Activated naive CD4-positive, alpha-beta T cell treated with Interleukin-2 at 50 U/mL for 16 hours (primary cell): ENCODE data around the gene IL18R1.
A peak's percentile ranks its signal among the peaks of the same experiment; 100 is the strongest.

ENCODE experiments used
- DNase-seq: peaks from one replicate; pipeline ENCODE4 v3.0.0-alpha.2; 2020

The IL18R1 gene

DNA sequence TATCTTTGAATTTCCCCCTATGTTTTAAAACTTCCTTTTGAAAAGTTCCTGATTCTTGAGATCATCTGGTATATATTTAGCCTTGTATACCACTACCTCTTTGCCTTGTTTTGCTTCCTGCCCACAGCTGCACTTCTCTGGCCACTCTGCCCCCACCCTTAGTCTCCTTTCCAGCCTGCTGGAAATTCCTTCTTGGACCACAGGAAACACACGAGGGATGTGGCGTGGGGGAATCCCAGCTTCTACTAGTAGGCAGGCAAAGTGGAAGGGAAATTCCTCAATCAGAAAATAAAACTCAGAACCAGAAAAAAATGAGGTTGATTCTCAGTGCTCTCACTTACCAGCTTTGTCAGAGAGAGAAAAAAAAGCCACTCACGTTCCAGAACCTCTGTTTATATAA lies 80.7 kb downstream of the IL18R1 start:
- DNase-seq = peak; percentile 23

DNA sequence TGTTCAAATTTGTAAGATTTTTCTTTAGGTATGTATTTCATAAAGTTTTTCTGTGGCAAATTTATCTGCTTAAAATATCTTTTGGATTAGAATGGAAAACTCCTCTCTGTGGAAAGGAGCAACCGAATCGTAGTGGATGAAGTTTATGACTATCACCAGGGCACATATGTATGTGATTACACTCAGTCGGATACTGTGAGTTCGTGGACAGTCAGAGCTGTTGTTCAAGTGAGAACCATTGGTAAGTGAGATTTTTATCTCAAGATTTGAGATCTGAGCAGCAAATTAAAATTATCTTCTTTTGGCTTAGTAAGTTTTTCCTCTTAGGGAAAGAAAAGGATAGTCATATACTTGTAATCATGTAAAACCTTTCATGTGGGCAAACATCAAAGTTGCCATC lies 81.5 kb downstream of the IL18R1 start:
- no peak for DNase-seq

DNA sequence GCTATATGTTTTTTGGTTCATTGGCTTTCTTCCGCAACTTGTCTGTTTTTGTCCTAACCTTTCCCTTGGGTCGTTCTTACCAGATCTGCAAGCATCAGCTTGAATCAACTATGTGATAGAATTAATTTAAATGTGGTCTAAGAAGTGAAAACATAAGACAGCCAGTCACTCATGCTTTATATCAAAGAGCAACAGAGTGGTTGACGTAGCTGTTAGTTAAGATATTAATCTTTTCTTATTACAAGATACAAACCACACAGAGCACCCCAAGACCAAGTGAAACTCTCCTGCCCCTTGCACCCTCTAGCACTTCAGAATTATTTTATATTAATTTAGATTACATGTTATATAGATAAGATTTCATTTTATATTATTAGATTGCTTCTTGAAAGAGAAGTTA lies 82.5 kb downstream of the IL18R1 start:
- DNase-seq = no peak

DNA sequence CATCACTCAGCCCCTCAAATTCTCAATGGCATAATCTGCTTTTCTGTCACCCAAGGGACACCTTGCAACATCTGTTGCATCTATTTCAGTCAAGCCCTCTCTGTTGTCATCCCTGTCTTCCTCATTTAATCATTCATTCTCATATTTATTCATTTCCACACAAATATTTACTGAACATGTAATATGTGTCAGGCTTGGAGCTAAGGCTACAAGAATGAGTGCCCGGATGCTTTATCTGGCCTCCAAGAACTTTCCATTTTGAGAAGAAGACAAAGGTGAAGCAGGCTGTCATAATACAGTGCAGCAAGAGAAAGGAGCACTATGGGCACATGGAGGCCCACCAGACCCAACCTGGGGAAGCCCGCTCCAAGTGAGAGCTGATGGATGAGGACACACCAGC lies 83.0 kb downstream of the IL18R1 start:
- no peak for DNase-seq

DNA sequence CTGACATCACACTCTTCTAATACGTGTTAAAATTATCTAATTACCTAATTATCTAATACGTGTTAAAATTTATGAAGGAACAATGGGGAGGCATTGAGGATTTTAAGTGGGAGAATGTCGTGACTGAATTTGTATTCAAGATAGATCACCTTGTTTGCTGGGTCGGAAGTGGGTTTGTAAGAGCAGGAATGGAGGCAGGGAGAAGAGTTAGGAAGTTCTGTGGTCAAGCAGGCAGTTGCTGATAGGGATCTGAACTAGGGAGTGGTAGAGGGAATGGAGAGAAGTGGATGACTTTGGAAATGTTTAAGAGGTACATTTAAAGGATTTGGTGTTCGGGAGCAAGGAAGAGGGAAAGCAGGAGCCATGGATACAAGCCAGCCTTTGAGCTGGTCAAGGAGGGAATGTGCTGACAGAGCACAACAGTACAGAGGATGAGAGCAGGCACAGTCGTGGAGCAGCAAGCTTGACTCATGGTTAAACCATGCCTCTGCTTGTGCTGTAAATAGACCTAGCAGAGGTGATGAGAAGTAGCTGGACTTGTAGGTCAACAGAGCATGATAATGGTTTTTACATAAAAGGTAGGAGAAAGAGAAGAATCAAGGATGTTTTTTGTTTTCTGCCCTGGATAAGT lies 83.6 kb downstream of the IL18R1 start:
- DNase-seq = no peak

DNA sequence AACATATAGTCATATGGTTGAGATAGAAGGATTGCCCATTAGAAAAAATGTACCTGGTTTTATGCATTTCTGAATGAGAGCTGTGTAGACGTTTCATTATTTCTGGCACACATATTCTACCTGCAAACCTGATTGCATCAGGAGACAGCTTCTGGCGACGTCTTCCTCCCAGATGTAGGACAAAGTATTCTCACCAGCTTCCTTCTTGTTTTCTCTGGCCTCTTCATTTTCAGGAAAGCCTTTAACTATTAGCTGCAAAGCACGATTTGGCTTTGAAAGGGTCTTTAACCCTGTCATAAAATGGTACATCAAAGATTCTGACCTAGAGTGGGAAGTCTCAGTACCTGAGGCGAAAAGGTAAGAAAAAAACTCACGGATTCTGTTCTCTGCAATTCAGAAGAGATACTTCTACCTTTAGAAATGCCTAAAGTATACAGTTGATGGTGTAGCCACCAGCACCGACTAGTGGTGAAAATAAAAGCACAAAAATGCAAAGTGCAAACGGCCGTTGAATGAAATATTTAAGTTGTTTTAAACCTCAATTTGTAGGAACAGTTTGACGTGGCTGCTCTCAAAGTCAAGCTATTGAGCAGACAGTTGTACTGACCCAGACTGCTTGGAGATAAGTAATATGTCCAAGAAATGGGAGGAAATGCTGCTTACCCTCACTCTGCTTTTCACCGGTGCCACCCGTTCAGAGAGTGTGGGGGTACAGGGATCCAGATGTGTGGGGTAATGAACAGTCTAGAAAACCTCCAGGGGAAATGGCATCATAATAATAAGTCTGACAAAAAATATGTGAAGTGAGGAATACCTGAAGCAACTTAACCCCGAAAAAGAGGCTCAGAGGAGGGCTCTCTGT lies 87.6 kb downstream of the IL18R1 start:
- DNase-seq = peak; percentile 47

DNA sequence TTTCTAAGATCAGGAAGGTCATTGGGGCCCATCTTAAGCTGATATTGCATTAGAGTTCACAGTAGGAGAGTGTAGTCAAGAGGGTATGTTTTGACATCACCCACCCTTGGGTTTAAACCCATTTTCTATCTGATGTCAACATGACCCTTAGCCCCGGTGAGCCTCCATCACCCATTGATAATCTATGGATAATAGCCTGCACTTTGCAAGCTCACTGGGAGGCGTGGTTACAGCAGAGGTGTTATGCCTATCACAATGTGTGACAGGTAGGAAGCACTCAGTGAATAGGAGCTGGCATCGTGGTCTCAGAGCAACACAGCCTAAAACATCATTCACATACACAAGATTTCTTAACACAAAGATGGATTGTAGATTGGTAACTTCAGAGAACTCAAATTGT lies 88.6 kb downstream of the IL18R1 start:
- DNase-seq = no peak

DNA sequence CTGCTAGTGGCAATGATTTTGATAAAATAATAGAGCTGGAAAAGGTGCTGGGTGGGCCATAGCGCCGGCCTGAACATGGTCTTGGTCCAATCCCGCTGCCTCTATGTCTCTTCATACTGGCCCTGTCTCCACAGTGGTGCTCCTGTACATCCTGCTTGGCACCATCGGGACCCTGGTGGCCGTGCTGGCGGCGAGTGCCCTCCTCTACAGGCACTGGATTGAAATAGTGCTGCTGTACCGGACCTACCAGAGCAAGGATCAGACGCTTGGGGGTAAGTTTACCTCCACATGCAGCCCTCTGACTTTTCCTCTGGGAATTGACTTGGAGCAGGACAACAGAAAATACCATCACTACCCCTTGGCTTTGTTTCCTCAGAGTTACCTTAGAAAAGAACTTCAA lies 91.3 kb downstream of the IL18R1 start:
- DNase-seq = no peak
